OCI-LY3 (cell line): ENCODE data around the gene PSMC3.

ENCODE experiments used
- CTCF ChIP-seq: fragments of 200-600, 300-600 bp; sonication (generic); IDR thresholded peaks from 2 replicates; pipeline ENCODE4 v1.5.1; 2014; ENCODE audit warnings: antibody characterized with exemption, low read length, low read depth
- EZH2phosphoT487 ChIP-seq: fragments of 200-600 bp; shearing (Covaris generic); IDR thresholded peaks from 2 replicates; pipeline ENCODE4 v1.6.1; 2018; ENCODE audit warnings: antibody characterized with exemption, mixed run types, low read depth

GRCh38 chr11:47460571-47461235, 34.5 kb upstream of the PSMC3 start:
- TF ChIP-seq CTCF (no peak), EZH2phosphoT487 (no peak)
